PC-3 (cell line): ENCODE results near the gene ITIH3.

Experiments
- CTCF ChIP-seq: fragments of 300-600 bp; sonication (generic); conservative IDR thresholded peaks from 2 replicates; pipeline ENCODE4 v1.5.1; 2017; ENCODE audit warnings: antibody characterized with exemption, low read depth, mild to moderate bottlenecking, low read length
- EZH2 ChIP-seq: fragments of 300-600 bp; sonication (generic); IDR thresholded peaks from one replicate; pipeline ENCODE4 v1.6.1; 2017; ENCODE audit warnings: antibody characterized with exemption, mild to moderate bottlenecking, low read length; ENCODE audit not compliant: unreplicated experiment
- EZH2phosphoT487 ChIP-seq: fragments of 300-600 bp; sonication (generic); IDR thresholded peaks from 2 replicates; pipeline ENCODE4 v1.6.1; 2018; ENCODE audit warnings: mild to moderate bottlenecking, antibody characterized with exemption, low read length, borderline replicate concordance

DNA sequence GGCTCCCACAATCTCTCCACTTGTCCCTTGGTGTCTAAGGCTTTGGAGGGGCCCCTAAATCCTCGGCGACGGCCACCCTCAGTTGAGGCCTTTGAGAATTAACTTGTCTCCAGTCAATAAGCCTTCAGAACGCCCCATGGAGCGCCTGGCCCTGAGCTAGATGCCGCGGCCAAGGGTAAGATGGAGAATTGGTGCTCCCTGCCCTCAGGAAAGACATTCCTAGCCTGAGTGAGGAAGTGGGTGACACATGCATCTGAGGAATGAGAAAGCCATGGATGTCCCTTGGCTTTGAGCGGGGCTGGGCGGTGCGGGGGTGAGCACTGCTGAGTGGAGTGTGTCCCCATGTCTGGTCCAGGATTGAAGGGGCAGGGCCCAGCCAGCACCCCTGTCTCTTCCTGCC lies 22.6 kb downstream of the ITIH3 start:
- TF ChIP-seq CTCF (no peak), EZH2phosphoT487 (no peak), EZH2 (no peak)
